Measurements from ENCODE around the gene NOP56.
"Not testable (repeated sequence)": the region's sequence is repeated elsewhere in the genome, so short reads cannot be mapped to it uniquely, and the experiment has no call there.

Gene NOP56

DNA sequence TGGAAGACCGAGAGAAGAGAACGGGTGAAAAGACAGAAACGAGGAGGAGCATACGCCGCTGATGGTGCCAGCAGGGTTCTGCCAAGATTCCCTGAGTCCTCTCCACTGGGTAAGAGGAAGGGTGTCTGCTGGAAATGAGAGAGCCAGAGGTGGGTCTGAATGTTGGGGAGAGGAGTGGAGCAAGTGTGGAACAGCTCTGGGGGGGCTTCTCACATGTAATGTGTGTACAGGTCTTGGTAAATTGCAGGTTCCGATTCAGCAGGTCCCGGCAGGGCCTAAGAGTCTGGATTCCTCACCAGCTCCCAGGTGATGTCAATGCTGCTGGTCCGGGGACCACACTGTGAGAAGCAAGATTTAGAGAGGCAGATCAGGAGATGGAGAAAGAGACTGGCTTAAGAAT lies 38.7 kb downstream of the NOP56 start:
- peaks cover 31% of the 10 kb centered on the region for H3K4me1 Mint-ChIP-seq
- H3K4me3 Mint-ChIP-seq = peak overlapping the region; percentile 83 to 95
- peak overlapping the region in 1 of 2 donors; percentile 55 for H3K27ac Mint-ChIP-seq
- ATAC-seq = no peak
- no peaks in the 10 kb centered on the region for H3K9me3 Mint-ChIP-seq
- DNase-seq = no peak
- peaks cover 57% of the 10 kb centered on the region for H3K27me3 Mint-ChIP-seq

DNA sequence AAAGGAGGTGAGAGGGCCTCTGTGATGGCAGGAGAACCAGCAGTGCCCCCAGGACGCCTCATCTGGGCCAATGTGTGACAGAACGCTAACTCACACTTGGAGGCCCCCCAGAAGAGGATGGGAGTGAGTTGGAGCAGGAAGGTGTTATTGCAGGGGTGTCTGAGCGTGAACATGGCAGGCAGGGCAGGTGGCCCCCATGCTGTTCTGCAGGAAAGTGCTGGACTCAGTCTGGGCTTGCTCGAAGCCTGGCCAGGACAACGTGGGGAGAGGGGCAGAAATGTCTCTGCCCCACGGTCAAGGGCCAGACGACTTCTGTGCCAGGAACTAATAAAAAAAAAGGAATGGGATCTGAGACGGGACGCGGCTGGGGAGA lies 39.2 kb downstream of the NOP56 start:
- H3K27ac Mint-ChIP-seq = no peak overlapping the region
- peak overlapping the region; percentile 83 to 95 for H3K4me3 Mint-ChIP-seq
- peaks cover 31% of the 10 kb centered on the region for H3K4me1 Mint-ChIP-seq
- ATAC-seq (no peak), DNase-seq (no peak)
- no peaks in the 10 kb centered on the region for H3K9me3 Mint-ChIP-seq
- peaks cover 62% of the 10 kb centered on the region for H3K27me3 Mint-ChIP-seq

DNA sequence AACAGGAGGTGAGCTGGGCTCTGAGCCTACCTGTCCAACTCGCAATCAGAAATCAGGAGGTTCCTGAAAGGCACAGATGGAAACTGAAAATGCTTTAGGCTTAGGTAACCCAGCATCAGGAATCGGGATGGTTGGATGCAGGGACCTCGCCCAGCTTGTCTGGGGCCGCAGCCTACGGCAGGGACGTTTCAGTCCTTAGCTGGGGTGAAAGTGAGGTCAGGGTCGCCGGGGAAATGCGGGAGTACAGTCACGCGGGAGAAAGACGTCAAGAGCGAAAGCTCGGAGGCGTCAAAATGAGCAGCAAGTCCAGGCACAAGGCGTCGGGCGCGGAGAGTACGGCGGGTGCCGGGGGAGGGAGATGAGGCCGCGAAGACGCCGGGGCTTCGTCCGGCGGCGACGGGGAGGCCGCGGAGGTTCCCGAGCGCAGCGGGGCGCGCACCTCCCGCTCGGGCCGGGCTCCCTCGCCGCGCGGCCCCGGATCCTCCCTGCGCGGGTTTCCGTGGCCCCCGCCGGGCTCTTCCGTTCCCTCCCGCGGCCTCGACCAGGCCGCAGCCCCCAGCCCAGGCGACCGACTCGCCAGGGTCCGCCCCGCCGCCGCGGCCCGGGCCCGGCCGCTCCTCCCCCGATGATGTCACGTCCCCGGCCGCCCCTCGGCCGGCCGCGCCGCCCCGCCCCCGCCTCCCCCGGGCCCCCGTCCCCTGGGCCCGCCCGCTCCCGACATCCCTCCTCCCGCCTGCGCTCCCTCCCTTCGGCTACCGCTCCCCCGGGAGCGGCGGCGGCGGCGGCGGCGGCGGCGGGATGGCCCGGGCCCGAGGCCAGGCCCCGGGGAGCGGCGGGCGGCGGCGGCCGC lies 39.8 kb downstream of the NOP56 start, which contains the start of gene EBF4:
TSS of gene EBF4 (plus strand) at position 745 of the 850 bp plus-strand sequence. CDS start 866 bp downstream, outside the sequence.
- ATAC-seq (peak; percentile 4), DNase-seq (peak in 1 of 2 donors; percentile 42)
- Mint-ChIP-seq H3K4me3 (peak within 1 kb of the TSS; percentile 83 to 95), H3K9me3 (no peaks in the 10 kb centered on the region), H3K27me3 (peaks cover 69% of the 10 kb centered on the region), H3K4me1 (peaks cover 31% of the 10 kb centered on the region), H3K27ac (peak within 1 kb of the TSS; percentile 62 to 91)

DNA sequence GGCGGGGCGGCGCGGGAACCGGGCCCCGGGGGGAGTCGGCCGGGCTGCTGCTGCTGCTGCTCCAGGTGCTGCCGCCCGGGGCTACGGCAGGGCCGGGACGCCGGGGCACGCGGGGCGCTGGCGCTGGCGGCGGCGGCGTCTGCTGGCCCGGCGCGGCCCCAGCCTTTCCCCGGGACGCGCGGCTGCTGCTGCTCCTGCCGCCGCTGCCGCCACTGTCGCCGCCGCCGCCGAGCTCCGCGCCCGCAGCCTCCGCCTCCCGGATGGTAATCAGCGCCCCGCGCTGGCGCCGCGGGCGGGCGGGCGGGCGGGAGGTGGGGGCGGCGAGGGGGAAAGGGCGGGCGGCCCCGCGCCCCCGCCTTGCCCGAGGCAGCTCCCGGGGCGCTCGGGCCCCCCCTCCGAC lies 40.5 kb downstream of the NOP56 start:
- Mint-ChIP-seq H3K4me1 (peaks cover 25% of the 10 kb centered on the region), H3K9me3 (no peaks in the 10 kb centered on the region), H3K27me3 (peaks cover 70% of the 10 kb centered on the region), H3K4me3 (no peak overlapping the region), H3K27ac (no peak overlapping the region)
- no peak for DNase-seq
- ATAC-seq = peak; percentile 16

DNA sequence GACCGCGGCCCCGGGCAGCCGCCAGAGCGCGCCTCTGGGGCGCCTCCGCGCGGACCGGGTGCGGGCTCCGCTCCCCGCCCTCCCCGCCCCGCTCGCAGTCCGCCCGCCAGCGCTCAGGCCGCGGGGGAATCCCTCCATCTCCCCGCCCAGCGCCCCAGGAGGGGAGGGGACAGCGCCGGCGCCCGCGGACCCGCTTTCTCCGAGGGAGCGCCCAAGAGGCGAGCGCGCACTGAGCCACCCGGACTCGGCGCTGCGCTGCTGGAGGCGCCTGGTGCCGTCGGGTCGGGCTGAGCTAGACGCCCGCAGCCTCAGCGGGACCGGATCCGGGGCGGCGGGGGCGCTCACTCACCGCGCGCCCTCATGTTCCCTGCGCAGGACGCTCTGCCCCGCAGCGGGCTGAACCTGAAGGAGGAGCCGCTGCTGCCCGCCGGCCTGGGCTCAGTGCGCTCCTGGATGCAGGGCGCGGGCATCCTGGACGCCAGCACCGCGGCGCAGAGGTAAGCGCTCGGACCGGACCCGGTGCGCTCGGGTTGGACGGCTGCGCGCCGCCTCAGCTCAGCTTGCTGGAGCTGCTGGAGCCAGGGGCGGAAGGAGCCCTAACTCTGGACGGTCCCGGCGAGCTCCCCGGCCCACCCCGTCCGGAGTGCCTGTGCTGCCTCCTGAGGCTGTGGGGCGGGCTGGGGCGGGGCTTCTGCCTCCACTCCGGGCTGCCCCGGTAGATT lies 41.0 kb downstream of the NOP56 start:
- DNase-seq (peak; percentile 49 to 72), ATAC-seq (peak; percentile 80)
- H3K9me3 Mint-ChIP-seq = no peaks in the 10 kb centered on the region
- peak overlapping the region; percentile 29 to 41 for H3K4me3 Mint-ChIP-seq
- no peak overlapping the region for H3K27ac Mint-ChIP-seq
- peaks cover 75% of the 10 kb centered on the region for H3K27me3 Mint-ChIP-seq
- peaks cover 19% of the 10 kb centered on the region for H3K4me1 Mint-ChIP-seq

DNA sequence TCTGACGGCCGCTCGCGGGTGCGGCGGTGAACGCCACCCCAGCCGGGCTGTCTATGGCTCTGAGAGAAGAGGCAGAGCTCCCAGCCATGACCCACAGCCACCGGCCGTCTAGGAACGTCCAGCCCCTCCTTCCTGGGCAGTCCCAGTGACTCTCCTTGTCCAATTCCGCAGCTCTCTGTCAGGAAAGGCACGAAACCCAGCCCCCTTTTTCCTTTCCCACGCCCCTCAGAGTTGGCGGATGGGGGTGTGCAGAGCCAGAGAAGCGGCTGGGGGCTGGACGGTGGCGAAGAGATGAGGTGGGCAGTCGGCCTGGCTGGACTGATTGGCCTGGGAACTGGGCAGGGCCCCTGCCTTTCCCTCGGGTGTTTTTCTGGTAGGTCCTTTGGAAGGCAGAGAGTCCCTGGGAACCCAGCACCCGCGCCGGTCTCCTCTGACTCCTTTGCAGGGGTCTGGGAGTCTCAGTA lies 41.6 kb downstream of the NOP56 start:
- Mint-ChIP-seq H3K4me1 (peaks cover 17% of the 10 kb centered on the region), H3K9me3 (no peaks in the 10 kb centered on the region), H3K4me3 (peak overlapping the region in 1 of 2 donors; percentile 41), H3K27ac (no peak overlapping the region), H3K27me3 (peaks cover 78% of the 10 kb centered on the region)
- ATAC-seq = no peak
- no peak for DNase-seq

DNA sequence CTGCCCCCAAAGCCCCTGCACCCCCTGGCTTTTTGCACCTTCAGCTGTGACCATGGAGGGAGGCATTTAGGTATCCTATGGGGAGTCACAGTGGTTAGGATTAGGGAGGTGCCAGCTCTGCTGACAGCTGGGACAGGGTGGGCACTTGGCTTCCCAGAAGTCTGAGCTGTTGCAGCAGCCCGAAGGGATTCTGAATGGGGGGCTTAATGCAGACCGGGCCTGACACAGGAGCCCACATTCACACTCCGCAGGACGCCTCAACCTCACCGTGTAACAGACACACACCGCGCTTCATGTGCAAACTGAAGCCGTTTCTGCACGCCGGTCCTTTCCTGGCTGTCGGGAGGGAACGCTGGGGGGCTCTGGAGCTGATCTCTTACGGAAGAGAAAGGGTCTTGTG lies 42.1 kb downstream of the NOP56 start:
- Mint-ChIP-seq H3K9me3 (no peaks in the 10 kb centered on the region), H3K27me3 (peaks cover 74% of the 10 kb centered on the region), H3K4me3 (peak overlapping the region in 1 of 2 donors; percentile 43), H3K4me1 (peaks cover 17% of the 10 kb centered on the region), H3K27ac (no peak overlapping the region)
- DNase-seq (peak in 1 of 2 donors; percentile 7), ATAC-seq (no peak)

DNA sequence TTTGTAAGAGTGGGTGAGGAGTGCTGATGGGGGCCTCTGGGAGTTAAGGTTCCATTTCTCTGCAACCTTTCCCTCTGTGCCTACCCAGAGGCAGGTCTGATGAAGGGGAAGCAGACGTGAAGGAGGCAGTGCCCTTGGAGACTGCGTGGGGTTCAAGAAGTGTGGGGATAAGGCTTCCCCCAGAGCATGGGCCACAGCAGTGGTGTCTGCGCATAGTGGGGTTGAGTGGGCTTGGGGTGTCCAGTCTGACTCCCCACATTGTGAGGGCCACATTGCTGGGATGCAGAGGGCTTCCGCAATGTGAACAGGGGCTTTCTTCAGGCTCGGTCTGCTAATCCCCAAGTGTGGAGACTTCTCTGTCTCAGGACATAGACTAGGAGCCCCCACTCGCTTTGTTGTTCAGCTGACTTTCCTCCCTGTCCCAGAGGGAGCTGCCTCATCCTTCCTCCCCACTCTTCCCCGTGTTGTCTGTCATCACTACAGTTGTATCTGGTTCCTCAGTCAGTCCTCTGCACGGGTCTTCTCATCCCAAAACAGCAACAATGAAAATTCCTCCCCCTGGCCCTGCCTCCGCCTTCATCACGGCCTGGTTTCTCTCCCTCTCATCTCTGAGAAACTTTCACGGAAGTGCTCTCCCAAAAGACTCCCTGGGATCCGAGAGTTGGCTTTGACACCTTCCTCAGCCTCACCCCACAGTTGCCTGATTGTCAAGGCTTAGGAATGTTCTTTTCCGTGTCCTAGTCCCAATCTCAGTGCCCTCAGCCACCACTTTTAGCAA lies 43.0 kb downstream of the NOP56 start:
- ATAC-seq = no peak
- H3K27ac Mint-ChIP-seq = no peak overlapping the region
- H3K9me3 Mint-ChIP-seq = no peaks in the 10 kb centered on the region
- H3K27me3 Mint-ChIP-seq = peaks cover 65% of the 10 kb centered on the region
- H3K4me1 Mint-ChIP-seq = peaks cover 17% of the 10 kb centered on the region
- peak overlapping the region in 1 of 2 donors; percentile 43 for H3K4me3 Mint-ChIP-seq
- DNase-seq = peak in 1 of 2 donors; percentile 6

DNA sequence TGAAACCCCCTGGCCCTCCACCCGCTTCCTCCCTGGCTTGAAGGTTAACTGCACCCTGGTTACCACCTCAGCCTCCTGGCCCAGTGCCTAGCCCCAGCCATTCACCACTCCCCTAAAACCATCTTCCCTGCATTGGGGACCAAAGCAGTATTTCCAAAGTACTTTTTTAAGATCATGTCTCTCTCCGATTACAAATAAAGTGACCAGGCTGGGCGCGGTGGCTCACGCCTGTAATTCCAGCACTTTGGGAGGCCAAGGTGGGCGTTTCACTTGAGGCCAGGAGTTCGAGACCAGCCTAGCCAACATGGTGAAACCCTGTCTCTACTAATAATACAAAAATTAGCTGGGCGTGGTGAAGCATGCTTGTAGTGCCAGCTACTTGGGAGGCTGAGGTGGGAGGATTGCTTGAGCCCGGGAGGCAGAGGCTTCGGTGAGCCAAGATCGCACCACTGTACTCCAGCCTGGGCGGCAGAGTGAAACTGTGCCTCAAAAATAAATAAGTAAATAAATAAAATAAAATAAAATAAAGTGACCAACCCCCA lies 43.6 kb downstream of the NOP56 start:
- DNase-seq, H3K4me3 Mint-ChIP-seq, H3K9me3 Mint-ChIP-seq, ATAC-seq, H3K27ac Mint-ChIP-seq: not testable (repeated sequence)
- H3K27me3 Mint-ChIP-seq = peaks cover 59% of the 10 kb centered on the region
- H3K4me1 Mint-ChIP-seq = peaks cover 12% of the 10 kb centered on the region

DNA sequence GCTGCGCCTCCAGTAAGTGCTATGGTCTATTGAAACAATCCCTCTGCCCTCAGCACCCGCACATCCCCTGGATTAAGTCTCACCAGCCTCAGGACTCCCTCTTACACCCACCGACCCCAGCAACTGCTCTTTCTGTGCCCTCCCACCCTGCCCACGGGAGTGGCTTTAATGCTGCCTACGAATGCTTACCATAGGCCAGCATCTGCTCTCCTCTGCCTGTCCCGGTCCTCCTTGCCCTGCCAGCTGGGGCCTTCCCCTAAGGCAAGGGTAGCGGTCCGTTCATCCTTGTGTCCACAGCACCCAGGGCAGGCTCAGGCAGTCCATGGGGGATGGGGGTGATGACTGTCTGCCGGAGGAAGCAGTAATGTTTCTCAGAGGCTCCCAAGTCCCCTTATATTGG lies 44.2 kb downstream of the NOP56 start:
- DNase-seq (peak in 1 of 2 donors; percentile 7), ATAC-seq (no peak)
- no peak overlapping the region for H3K4me3 Mint-ChIP-seq
- peaks cover 7% of the 10 kb centered on the region for H3K4me1 Mint-ChIP-seq
- H3K27ac Mint-ChIP-seq = no peak overlapping the region
- peaks cover 53% of the 10 kb centered on the region for H3K27me3 Mint-ChIP-seq
- H3K9me3 Mint-ChIP-seq = no peaks in the 10 kb centered on the region

DNA sequence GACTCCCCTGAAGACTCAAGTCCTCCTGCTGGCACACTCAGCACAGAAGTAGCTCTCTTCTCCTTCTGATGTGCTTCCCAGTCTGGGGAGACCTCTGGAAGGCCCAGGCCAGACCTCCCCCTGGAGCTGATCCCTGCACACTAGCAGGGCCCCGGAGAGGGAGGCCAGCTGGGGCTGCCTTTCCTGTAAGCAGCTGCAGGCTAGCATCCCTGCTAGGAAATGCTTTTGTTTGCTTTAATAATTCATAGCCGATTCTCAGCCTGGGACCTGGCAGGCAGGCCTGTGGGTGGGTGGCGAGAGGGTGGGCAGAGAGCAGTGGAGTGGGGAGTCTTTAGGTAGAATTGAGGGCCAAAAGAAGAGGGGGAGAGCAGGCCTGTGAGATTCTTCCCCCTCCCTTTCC lies 45.3 kb downstream of the NOP56 start:
- ATAC-seq (no peak), DNase-seq (no peak)
- Mint-ChIP-seq H3K4me3 (no peak overlapping the region), H3K27ac (no peak overlapping the region), H3K4me1 (no peaks in the 10 kb centered on the region), H3K9me3 (no peaks in the 10 kb centered on the region), H3K27me3 (peaks cover 45% of the 10 kb centered on the region)

DNA sequence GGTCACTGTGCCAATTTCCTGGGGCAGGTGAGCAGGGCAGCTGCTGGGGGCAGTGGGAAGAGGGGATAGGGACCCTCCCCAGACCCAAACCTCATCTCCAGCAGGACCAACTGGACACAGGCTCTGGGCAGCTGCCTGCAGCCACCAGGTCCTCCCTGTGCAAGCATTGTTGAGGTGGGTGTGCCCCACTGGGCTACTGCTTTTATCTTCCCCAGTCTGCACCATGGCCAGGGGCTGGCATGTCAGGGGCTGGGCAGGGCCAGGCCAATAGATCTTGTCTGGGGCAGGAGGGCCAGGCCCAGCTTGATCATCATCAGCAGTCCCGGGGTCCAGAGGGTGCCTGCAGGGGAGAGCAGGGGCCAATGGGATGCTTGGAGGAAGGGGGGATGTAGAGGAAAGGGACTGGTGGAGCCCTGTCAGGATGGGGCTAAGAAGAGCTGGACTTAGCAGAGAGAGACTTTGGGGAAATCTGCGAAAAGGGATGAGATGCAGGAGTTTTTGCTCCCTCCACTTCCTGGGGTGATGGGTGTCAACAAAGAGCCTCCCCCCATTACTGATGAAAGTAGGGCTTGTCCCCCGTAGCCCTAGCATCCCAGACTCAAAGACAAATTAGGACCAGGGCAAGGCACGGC lies 45.9 kb downstream of the NOP56 start:
- H3K27ac Mint-ChIP-seq = no peak overlapping the region
- no peaks in the 10 kb centered on the region for H3K4me1 Mint-ChIP-seq
- ATAC-seq = no peak
- no peaks in the 10 kb centered on the region for H3K9me3 Mint-ChIP-seq
- H3K27me3 Mint-ChIP-seq = peaks cover 45% of the 10 kb centered on the region
- no peak for DNase-seq
- no peak overlapping the region for H3K4me3 Mint-ChIP-seq

DNA sequence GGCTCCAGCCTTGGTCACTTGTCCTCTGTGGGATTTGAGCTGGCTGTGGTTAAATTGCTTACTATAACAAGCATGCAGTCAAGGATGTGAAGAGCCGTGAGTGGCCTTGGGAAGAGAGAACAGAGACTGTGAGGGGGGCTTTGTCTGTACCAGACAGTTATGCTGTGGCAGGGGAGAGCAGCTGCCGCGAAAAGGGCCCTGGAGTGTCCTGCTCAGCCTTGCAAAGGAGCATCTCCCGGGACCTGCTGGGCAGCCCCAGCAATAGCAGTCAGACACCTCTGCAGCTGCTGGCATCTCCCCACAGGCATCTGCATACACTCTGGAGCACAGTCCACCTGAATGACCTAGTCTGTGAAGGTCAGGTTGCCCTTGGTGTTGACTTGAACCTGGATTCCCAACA lies 46.5 kb downstream of the NOP56 start:
- ATAC-seq (no peak), DNase-seq (no peak)
- Mint-ChIP-seq H3K27me3 (peaks cover 43% of the 10 kb centered on the region), H3K27ac (no peak overlapping the region), H3K4me3 (no peak overlapping the region), H3K9me3 (no peaks in the 10 kb centered on the region), H3K4me1 (no peaks in the 10 kb centered on the region)

DNA sequence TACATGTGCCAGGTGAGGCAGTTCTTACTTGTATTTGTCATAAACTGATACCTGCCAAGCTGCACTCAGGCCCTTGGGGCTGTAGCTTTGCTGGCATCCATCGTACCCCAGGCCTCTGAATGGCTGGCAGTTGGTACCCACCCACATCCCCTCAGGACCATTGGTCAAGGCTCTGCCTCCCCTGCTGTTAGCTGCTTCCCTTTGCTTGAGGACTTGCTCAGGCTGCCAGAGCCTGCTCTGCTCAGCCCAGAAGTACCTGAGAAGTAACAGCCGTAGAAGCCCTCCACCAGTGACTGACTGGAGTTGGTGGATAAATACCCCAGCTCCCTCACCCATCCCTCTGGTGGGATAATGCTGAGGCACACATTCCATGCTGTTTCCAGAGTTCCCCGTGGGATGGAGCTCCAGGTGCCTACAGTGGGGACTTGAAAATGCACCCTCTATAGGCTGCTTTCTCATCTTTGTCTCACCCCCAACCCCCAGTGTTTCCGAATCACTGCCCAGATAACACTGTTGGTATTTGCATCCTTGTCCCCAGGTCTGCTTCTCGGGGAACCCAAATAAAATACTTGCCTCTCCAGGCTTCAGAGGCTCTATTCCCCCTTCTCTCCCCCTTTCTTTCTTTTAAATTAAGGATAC lies 47.5 kb downstream of the NOP56 start:
- Mint-ChIP-seq H3K27me3 (peaks cover 37% of the 10 kb centered on the region), H3K4me3 (no peak overlapping the region), H3K9me3 (no peaks in the 10 kb centered on the region), H3K4me1 (no peaks in the 10 kb centered on the region), H3K27ac (no peak overlapping the region)
- ATAC-seq = no peak
- no peak for DNase-seq

All from stimulated activated naive CD8-positive, alpha-beta T cell treated with anti-CD3 and anti-CD28 coated beads, Interleukin-15, amount 100 ng/mL, for 72 hours (primary cell).